GM18519 (cell line): Measurements from ENCODE around the gene ZNF212.

Source experiments
- ATAC-seq: cut with Tn5 transposase; IDR thresholded peaks from one replicate; pipeline ENCODE4 v1.9.1; 2021; ENCODE audit warnings: mild to moderate bottlenecking, moderate library complexity; ENCODE audit not compliant: unreplicated experiment, low FRiP score

ZNF212 gene

DNA sequence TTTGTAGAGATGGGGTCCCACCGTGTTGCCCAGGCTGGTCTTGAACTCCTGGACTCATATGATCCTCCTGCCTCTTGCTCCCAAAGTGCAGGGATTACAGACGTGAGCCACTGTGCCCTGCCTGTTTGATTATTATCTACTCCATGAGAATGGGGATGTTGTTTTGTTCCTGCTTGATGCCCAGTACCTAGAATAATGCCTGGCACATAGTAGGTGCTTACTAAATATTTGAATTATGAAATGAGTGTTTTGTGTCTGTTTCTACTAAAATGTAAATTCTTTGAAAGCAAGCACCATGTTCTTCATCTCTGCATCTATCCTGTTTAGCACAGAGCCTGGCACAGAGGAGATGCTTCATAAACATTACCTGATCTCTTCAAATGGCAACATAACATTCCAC lies 63.4 kb downstream of the ZNF212 start:
- no peak for ATAC-seq

DNA sequence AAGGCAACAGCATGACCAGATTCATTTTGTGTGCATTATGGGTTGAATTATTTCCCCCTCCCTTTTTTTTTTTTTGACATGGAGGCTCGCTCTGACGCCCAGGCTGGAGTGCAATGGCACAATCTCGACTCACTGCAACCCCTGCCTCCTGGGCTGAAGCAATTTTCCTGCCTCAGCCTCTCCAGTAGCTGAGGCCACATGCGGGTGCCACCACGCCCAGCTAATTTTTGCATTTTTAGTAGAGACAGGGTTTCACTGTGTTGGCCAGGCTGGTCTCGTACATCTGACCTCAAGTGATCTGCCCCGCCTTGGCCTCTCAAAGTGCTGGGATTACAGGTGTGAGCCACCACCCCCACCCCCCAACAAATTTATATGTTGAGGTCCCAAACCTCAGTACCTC lies 64.6 kb downstream of the ZNF212 start:
- ATAC-seq, result no peak
